Omental fat pad (tissue), 4 donors: ENCODE measurements around the gene TTBK1. TPM values are rescaled to one million over a fixed set of nuclear protein-coding genes. Genes with fewer than 3 reads are reported as not detected.

Experiments
- ATAC-seq: fragments of 150-250 bp; one replicate; pipeline ENCODE4 v1.9.1; 2016; ENCODE audit warnings: mild to moderate bottlenecking, moderate library complexity; ENCODE audit not compliant: low FRiP score
- DNase-seq: peaks from one replicate; pipeline ENCODE4 v3.0.0-alpha.2; 2019; ENCODE audit warnings: low spot score
- CTCF ChIP-seq, 3 donors: fragments of 450-650 bp; IDR thresholded peaks; one replicate each; pipeline ENCODE4 v1.5.1; 2016 to 2017; ENCODE audit warnings: antibody characterized with exemption in 3 of 3, mild to moderate bottlenecking in 3 of 3, moderate library complexity in 2 of 3
- total RNA-seq, 4 donors: library from RNA; depleted of rRNA; stranded (reverse); fragments of >200 nt; gene quantifications; one replicate each; pipeline ENCODE4 v1.1.0, GENCODE V29; 2016

The TTBK1 gene
- total RNA-seq, 4 donors from 2014 or later, result not detected

- no peak for DNase-seq
- no peak for ATAC-seq
- TF ChIP-seq CTCF (IDR thresholded peaks at IDR 0.05), result no peak
These were observed 33.5 kb downstream of the TTBK1 start for GRCh38 chr6:43276577-43277305.

- DNase-seq (no peak), ATAC-seq (no peak)
- no peak for TF ChIP-seq CTCF (IDR thresholded peaks at IDR 0.05)
These were observed 34.0 kb downstream of the TTBK1 start for GRCh38 chr6:43277306-43277642.

- no peak for TF ChIP-seq CTCF (IDR thresholded peaks at IDR 0.05)
- DNase-seq (no peak), ATAC-seq (no peak)
These were observed 34.6 kb downstream of the TTBK1 start for GRCh38 chr6:43277643-43278523.

- no peak for ATAC-seq
- DNase-seq, result no peak
- no peak for TF ChIP-seq CTCF (IDR thresholded peaks at IDR 0.05)
These were observed 35.3 kb downstream of the TTBK1 start for GRCh38 chr6:43278524-43279078.

GRCh38 chr6:43280234-43280633, 37.0 kb downstream of the TTBK1 start:
- TF ChIP-seq CTCF (IDR thresholded peaks at IDR 0.05), result no peak
- no peak for DNase-seq
- no peak for ATAC-seq

- no peak for DNase-seq
- no peak for ATAC-seq
- no peak for TF ChIP-seq CTCF (IDR thresholded peaks at IDR 0.05)
These were observed 38.8 kb downstream of the TTBK1 start for GRCh38 chr6:43282060-43282459.
